ENCODE results near the gene NLRP5.
"Not testable (repeated sequence)": the region's sequence is repeated elsewhere in the genome, so short reads cannot be mapped to it uniquely, and the experiment has no call there.

DNA sequence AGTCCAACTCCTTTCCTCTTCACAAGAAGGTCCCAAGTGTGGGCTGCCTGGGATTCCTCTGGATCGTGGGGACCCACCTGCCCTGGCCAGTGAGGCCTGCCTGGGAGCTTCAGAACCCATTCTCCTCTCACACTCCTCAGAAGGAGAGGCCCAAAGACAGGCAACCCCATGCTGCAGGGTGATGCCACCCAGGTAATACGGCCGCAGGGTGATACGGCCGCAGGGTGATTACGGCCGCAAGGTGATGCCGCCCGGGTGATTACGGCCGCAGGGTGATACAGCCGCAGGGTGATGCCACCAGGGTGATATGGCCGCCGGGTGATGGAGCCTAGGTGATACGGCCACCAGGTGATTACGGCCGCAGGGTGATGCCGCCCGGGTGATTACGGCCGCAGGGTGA lies 111.7 kb downstream of the NLRP5 start:
- not testable (repeated sequence) for TF ChIP-seq CTCF (IDR thresholded peaks at IDR 0.05; ENCODE audit: insufficient read depth, low read depth, low read length); EZH2 (IDR thresholded peaks at IDR 0.05; ENCODE audit: insufficient read depth, low read length)
